Fibroblast of skin of scalp (primary cell): Measurements from ENCODE around the gene GBA3. TPM values are rescaled to one million over a fixed set of nuclear protein-coding genes. Genes with fewer than 3 reads are reported as not detected.

Source experiments
- DNase-seq: peaks from one replicate; pipeline ENCODE4 v3.0.0-alpha.2; 2013
- polyA plus RNA-seq, 2 experiments: library from polyadenylated mRNA; unstranded; fragments of 120-200 nt; gene quantifications; one replicate each; pipeline ENCODE4 v1.2.1, GENCODE V29; 2013; ENCODE audit not compliant: insufficient read length in 2 of 2

Gene GBA3
- not detected for polyA plus RNA-seq (2013, experiment 1 of 2; ENCODE audit: insufficient read length)
- not detected for polyA plus RNA-seq (2013, experiment 2 of 2; ENCODE audit: insufficient read length)

DNA sequence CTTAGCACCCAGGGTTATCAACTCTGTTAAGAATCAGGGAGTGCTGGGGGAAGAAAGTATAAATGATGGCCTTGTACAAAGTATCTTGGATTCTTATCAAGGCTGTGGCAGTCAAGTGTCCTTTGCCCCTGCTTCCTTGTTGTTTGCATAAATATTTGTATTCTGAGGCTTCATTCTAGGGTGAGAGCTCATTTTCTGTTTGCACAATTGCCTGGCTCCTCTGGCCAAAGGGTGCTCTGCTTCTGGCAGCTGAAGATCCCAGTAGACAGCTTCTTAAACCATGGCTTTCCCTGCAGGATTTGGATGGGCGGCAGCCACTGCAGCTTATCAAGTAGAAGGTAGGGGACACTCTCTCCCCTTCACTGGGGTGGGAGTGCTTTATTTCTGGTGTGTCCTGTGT lies at the start of gene GBA3:
TSS of gene GBA3 (plus strand) at position 202 of the 400 bp plus-strand sequence.
- no peak for DNase-seq

DNA sequence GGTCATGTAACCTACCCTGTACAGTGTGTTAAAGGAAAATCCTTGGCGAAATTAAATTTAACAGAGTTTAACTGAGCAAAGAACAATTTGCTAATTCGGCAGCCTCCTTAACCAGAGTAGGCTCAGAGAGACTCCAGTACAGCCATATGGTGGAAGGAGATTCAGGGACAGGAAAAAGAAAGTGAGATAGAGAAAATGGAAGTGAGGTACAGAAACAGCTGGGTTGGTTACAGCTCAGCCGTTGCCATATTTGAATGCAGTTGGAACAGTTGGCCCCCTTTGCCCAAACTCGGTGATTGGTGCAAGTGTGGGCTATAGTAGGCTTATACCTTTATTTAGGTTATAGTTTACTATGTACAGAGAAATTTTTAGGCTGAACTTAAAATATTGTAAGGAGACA lies 48.8 kb upstream of the GBA3 start:
- no peak for DNase-seq

DNA sequence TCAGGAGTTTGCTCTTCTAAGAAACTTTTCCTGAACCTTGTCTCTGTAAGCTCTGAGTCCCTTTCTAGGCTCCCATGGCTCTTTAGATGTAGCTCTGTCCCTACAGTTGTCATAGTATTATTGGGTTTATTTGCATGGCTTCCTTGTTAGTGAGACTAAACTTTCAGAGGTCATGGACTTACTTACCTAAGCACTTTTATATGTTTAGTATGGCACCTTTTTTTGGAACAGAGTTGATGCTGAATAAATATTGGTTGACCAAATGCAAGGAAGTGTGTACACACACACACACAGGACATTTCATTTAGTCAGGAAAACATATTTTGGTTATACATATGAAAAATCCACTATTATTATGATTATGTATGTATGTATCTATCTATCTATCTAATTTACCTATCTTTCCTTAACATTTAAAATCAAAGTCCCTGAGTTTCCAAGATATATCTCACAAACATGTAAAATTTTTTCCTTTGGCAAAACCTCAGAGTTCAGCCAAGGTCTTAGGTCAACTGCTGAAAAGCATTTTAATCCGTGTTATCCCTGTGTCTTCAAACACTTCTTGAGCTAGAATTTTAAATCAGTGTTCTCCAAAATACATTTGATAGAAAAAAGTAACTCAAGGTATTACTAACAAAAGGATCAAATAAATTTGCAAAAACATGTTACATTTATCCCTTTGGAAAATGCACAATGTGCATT lies 47.1 kb upstream of the GBA3 start:
- DNase-seq: no peak

DNA sequence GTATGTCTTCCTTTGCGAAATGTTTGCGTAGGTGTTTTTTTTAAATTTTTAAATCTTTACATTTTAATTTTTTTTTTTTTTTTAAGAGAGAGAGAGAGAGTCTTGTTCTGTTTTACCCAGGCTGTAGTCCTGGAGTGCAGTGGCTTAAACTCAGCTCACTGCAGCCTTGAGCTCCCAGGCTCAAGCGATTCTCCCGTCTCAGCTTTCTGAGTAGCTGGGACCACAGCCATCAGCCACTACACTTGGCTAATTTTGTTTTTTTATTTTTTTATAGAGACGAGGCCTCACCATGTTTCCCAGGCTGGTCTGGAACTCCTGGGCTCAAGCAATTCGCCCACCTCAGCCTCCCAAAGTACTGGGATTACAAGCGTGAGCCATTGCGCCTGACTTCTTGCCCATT lies 43.7 kb upstream of the GBA3 start:
- DNase-seq: no peak

DNA sequence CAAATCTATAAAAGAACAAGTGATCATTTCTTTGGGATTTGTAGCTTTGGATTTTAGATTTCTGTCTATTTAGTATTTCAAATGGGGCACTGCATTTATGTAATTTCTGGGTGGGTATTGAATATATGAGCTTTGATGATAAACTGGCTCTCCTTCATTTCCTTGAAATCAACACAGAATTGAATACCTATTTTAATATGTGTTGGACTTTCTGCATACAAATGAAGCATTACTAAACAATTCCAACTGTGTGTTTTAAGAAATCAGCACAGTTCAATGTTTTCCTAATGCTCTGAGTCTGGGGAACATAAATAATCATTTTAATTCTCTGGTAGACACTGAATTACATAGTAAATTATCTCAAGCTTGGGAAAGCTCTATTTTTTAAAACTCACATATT lies 42.0 kb upstream of the GBA3 start:
- DNase-seq: no peak

DNA sequence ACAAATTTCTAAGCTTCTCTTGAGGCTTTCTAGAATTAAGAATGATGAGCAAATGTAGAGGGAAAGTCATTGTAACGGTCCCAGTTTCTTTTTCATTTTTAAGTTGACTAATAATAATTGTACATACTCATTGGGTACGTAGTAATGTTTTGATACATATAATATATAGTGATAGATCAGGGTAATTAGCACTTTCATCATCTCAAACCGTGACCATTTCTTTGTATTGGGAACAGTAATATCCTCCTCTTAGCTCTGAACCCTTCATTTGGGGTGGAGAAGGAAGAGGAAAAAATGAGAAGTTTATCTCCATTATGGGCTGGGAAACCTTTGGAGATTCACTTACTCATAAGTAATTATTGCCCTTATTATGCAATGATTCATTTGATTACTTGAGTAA lies 39.0 kb upstream of the GBA3 start:
- no peak for DNase-seq

DNA sequence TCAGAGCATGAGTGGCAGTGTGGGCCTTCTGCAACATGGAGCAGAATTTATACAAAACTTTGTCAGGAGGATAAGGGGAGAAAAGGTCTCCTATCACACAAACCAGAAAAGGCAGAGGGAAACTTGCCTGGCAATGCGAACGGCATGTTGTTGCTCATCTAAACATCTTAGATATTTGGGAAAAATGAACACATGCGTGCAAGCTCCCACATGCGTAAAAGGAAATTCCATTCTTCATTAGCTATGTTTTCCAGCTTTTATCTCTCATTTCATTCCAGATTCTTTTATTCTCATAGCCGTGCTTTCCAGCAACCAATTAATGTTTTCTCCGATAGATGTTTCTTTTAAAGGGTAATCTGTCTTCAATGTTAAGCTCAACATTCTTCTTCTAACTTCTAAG lies 31.3 kb upstream of the GBA3 start:
- DNase-seq: peak; percentile 80

DNA sequence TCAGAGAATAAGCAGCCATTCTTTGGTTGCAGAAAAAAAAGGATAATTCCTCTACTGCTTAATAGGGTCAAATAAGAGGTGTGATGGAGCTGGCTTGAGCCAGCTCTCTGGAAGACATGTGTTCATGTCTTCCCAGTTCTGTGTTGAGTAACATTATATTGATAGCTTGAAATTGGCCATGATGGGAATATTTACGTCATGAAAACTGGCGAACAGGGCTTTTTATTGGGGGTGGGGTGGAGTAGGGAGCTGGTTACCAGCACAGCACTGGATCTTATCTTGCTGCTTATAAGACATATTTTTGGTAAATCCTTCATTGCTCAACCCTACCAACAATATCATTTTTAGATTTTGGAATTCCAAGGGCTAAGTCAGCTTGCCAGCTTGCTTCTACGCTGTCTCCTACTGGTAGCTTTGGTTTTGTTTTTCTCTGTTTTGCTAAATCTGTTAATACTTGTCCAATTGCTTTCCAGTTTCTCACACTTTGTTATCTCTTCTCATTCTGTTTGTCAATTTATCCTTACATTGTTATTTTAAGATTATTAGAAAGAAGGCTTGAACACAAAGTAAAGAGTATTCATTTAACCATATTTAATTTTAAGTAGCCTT lies 25.3 kb upstream of the GBA3 start:
- peak; percentile 54 for DNase-seq

DNA sequence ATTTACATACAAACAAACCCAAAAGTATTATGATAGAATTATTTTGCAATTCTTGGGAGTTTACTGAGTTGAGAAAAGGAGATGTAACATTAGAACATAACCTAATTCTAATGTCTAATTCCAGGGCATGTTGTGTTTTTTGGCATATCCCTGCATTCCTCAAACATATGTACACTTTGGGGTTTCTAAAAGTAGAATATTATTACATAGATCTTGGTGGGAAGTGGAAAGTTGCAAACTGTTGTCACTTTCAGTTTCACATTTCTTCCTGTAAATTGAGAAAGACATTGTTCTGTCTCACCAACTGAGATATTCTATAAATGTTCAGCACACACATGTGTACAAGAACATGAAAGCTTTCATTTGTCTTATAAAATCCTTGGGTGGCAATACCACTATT lies 24.4 kb upstream of the GBA3 start:
- DNase-seq: peak; percentile 90

DNA sequence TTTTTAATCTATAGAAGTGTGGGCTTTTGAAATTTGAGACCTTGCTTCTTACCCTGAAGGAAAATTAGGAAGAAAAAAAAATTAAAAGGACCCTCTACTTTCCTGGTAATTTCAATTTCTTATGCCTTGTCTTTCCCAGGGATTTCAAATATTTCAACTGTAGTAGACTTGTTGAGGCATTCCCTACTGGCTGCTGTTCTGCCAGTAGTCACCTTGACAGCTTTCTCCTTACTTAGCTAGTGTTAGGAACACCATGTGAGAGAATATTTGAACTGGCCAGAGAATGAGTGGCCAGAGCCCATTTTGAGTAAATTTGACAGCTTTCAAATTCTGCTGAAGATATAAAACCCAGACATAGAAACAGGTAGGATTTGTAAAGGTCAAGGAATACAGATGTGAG lies 24.0 kb upstream of the GBA3 start:
- no peak for DNase-seq

DNA sequence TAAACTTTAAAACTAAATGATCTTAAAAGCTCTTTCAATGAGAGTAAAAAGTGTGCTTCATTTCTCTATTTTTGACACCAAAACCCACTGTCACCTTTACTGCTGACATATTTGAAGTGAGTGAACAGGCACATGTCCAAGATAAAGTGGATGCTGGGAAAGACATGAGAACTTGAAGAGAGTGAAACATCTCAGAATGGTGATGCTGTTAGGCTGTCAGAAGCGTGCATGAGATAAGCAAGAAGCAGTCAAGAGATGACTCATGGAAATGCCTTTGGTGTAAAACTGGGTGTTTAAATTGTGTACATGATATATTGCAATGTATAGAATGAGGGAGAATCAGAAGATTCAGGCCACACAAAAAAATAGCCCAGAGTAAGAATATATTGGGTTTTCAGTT lies 21.8 kb upstream of the GBA3 start:
- peak; percentile 88 for DNase-seq

DNA sequence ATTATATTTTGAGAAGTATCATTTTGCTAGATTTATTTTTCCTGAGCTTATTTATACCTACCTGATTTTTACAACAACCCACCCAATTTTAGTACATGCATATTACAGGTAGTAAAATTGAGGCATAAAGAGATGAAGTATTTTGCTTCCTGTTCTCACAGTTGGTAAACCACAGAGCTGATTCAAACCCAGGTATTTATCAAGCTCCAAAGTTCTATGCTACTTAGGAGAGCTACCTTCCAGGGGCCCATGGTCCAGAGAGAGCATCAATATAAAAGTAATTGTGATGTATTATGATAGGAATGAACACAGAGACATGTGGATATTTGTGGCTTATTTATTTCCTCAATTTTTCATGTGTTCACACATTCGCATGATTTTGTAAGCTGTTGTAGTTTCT lies 20.2 kb upstream of the GBA3 start:
- no peak for DNase-seq

DNA sequence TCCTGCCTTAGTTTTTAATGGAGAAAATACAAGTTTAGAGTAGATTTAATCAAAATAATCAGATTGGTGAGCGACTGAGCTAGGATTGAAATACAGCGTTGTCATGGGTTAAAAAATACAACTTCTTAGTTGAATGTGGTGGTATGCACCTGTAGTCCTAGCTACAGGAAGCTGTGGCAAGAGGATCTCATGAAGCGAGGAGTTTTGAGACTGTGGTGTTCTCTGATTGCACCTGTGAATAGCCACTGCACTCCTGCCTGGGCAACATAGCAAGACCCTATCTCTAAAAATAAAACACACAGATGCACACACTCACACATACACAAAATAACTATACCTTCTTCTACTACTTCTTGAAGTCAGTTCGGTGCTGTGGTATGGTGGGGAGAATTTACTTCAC lies 19.8 kb upstream of the GBA3 start:
- DNase-seq: no peak

DNA sequence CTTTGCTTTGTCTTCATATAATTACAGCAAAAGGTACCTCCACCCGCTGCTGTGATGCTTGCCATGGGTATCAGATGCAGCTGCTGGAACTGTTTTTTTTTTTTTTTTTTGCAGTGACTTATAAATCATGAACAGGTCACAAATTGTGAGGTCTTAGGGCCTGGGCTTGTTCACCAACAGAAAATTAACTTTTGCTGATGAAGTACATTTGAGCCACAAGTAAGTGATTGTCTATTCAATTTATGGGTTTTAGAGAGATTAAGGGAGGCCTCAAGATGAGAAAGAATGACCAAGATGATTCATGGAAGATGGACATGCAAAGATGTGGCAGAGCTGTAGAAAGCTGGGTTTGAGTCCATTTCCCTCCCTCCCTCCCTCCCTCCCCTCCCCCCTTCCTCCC lies 18.0 kb upstream of the GBA3 start:
- no peak for DNase-seq

DNA sequence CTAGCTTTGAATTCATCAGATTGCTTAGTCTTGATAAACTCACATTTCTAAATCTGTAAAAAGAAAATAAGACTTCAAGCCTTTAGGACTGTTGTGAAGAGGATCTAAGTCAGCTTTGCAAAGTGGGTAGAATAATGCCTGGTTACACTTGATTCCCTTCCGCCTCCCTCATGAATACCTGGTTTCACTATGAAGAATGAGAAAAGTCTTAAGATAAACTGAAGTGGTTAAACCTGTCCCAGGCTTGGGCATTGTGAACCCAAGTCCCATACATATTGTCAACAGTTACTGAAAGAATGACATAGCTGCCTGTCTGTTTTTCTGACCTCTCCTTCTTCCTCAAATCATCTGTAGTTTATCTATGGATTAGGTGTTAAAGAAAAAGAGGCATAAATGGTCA lies 16.7 kb upstream of the GBA3 start:
- no peak for DNase-seq

DNA sequence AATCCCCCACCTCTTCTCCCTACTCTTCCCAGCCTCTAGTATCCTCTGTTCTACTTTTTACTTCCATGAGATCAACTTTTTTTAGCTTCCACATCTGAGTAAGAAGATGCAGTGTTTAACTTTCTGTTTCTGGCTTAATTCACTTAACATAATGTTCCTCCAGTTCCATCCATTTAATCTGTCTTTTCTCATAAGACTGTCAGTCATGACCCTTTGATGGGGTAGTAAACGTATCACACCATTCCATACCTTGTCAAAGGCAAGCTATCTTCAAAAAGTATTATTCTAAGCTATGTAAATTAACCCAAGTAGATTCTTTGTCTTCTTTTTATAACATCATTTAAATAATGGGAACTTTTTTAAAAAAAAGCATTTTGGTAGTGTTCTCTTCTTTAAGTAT lies 15.0 kb upstream of the GBA3 start:
- no peak for DNase-seq

DNA sequence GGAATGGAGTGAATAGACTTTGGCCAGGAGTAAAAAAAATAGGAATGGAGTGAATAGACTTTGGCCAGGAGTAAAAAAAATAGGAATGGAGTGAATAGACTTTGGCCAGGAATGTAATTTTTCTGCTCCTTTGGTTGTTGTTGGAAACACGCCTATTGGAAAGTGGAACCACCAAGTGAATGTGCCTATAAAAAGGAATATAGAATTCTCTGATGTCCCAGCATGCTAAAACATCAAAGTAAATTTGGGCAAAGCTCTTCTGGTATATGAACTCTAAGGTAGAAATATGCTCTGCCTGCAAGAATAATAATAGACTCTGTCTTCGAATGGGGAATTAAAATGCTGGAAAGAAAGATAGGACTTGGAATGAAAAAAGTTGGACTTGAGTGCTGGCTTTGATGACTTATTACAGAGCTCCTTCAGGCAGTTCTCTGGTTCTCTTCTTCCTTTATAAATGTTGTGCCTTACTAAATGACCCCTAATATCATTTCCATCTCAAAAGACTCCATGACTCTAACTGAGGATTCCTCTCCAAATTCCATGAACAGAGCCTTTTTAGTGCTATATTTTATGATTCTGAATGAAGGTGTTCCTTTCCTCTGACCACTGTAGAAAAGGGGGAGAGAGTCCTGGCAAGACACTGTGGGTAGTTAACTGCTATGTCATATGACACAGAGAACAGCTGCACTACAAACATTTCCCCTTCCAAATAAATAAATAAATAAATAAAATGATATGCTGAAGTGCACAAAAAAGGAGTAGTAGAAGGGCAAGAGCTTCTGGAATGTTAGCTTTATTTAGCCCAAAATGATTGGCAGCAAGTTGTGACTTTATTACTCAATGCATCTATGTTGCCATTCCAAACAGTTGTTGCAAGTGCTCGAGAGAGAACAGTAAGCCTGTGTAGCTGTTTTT lies 13.5 kb upstream of the GBA3 start:
- DNase-seq: peak; percentile 24

DNA sequence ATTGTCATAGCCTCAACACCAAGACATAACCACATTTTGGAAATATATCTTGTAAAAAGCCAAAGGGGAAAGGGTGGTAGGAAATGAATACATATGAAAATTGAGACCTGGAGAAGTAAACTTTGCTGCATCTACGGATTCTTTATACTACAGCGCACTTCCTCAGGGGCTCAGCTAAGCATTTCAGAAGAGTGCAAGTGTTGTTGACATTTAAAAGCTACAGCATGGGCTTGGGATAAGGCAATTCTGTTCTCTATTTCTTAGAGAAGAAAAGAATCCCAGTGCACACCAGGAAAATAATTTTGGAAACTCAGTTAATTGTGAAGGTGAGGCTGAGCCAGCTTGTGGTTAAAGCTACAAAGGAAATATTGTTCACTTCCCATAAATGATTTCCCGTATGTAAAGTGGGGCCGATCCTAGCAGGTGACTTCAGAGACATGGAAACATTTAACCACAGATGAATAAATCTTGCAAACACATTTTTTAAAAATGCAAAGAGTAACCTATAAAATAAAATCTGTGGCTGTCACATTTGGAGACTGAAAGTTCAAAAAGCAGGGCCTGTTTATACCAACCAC lies 12.6 kb upstream of the GBA3 start:
- DNase-seq: no peak

DNA sequence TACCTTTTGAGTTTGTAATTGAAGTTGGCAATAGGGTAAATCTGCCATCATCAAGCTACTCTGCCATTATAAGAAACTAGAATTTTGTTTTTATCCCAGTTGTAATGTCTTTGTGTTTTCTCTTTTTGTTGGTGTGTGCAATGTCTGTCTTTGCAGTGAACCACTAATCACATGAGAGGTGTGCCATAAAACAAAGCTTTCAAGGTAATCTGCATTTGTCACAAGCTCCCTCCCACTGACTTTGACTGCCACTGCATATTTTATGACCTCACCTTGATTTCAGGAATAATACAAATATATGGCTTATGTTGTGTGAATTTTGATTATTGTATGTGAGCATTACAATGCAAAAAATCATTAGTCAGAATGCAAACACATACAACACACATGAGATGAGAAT lies 9.0 kb upstream of the GBA3 start:
- DNase-seq: no peak

DNA sequence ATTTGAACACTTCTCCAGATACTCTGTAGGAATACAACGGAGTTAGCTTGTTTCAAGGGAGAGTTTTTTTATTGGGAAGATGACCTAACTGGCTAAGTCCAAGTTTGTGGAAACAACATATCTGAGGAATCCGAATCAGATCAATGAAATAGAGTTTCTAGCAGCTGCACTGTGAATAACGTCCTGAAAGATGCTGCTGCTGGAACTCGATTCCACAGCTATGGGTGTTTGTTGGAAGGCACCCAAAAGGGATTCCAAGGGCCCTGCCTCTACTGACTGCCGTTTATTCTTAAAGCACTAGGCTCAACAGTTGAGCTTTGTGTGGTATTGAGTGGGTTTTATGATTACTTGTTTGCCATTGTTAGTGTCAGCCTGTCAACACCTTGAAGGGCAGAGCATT lies 6.6 kb upstream of the GBA3 start:
- peak; percentile 27 for DNase-seq

DNA sequence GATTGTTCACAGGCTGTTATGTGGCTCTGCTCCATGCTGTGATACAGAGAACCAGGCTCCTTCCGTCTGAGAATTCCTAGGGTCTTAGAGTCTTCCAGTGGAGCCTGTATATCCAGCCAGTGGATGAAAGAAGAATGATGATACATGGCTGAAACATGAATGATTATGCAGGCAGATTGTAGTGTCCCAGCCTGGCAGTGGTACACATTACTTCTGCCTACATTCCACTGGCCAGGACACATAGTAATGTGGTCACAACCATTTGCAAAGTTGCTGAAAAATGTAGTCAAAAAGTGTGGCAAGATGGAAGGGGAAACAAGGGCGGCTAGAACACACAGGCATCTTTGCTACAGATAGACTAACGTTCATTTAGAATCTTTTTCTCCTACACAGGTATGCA lies 4.5 kb upstream of the GBA3 start:
- peak; percentile 76 for DNase-seq

DNA sequence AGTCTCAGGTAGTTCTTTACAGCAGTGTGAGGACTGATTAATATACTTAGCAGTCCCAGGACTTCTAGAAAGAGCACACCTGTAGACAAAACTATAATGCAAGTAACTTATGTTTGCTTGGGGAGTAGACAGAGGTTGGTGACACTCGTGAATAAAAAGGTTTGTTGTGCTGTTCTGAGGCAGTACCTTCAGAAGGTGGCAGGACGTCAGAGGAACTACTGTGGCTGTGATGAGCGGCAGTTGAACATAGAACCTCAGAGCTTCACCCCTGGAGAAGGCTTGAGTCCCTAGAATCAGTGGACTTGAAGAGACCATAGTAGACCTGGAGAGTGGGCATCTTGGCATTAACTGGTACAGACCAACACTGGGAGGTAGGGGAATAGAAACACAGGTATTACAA lies 3.3 kb upstream of the GBA3 start:
- no peak for DNase-seq

DNA sequence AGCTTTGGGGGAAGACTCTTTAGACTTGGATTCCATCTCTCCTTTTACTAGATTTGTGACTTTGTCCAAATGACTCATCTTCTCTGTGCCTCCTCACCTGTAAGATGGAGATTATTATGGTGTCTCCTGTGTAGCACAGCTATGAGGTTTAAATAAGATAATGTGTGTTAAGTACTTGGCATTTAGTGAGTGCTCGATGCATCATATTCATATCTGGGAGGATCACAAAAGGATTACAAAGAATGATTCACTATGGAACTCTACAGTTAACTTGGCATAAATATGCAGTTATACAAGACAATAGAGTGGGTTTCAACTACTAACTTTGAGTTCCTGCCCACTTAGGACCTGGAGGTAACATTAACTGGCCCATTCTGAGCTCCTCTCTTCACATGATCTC lies 2.3 kb downstream of the GBA3 start:
- no peak for DNase-seq
